GM21576 (cell line): ENCODE results near the gene GUCA2B.

Source experiments
- ATAC-seq: cut with Tn5 transposase; IDR thresholded peaks from one replicate; pipeline ENCODE4 v1.9.1; 2021; ENCODE audit warnings: mild to moderate bottlenecking, moderate library complexity; ENCODE audit not compliant: unreplicated experiment

GUCA2B gene

DNA sequence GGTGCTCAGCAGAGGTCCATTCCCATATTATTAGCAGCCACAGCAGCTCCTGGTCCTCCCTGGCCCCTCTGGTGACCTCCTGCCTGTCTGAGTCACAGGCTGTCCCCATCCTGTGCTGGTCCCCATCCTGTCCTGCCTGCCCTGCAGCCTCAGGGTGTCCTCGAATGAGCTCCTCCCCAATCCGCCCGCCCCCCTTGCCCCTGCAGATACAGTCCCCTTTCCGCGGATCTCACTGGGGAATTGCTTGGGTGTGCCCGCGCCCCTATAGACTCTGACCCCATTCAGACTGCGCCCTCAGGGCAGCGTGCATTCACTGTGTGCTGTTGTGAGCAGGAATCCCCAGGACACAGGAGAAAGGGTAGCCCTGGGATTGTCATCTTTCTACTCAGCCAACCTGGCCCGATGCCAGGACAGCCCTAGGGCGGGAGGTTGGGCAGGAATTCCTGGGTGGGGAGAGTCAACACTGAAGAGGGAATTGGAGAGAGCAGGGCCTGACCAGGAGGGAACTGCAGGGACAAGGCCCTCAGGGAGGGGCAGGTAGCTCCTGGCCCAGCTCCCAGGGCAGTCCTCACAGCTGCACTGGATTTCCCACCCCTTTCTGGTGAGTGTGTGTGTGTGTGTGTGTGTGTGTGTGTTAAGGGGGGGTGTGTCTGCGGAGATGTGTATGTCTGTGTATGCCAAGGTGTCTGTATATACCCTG lies 12.5 kb downstream of the GUCA2B start:
- no peak for ATAC-seq

GRCh38 chr1:42167611-42168390 lies 14.6 kb downstream of the GUCA2B start:
- ATAC-seq, result no peak

DNA sequence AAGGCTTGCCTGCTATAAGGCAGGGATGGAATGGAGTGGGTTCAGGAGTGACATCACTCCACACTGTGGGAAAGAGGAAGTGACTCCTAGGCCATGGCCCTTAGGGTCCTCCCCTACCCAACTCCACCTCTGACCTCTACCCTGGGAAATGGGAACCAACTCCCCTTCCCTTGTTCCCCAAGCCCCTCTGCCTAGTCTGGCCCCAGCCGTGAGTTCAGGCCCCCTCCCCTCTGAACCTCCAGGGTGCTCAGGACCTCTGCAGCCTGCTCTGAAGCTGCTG lies 15.1 kb downstream of the GUCA2B start:
- no peak for ATAC-seq

DNA sequence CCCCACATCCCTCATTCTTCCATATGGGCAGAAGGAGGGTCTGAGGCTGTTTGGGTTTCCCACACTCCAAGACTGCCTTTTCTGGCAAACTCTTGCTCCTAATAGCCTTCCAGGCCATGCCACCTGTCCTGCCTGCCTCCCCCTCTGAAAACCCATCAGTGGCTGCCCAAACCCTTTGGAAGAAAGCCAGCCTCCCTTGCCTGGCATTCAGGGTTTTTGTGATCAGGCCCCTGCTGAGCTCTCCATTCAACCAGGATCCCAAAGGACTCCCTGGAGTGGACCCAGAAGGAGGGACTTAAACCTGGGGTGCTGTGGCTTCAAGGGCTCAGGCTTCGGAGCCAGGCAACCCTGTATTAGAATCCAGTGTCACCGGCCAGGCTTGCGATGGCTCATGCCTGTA lies 15.6 kb downstream of the GUCA2B start:
- ATAC-seq, result no peak

DNA sequence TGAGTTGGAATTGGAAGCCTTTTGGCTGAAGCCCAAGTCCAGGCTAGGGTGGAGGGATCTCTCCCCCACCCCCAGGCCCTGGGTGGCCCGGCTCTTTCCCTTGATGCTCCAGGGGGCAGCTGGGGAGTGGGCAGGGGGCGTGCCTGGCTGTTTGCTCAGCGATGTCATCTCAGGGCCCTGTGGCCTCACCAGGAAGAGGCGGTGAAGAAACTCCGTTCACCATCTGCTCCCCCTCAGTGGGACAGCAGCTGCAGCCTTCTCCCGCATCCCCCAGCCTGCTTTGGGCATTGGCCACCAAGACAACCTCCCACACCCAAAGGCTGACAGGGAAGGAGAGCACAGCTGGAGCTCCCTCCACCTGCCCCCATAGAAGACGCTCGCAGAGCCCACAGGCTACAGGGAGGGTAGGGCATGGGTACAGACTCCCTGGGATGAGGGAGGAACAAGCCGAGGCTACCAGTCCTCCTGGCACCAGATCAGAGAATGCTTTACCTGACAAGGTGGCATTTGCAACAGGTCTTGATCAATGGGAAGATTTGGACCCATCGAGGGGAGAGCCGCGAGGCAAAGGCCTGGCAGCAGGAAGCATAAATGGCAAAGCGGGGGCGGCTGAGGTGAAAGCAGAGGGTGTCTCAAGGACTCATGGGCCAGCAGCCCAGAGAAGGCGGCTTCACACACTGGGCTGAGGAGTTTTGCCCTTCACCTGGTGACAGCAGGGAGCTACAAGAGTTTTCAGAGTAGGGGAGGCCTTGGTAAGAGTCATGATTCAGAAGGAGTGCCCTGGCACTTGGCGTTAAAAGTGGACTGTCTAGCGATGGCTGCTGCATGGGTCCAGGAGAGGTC lies 17.8 kb downstream of the GUCA2B start:
- no peak for ATAC-seq

DNA sequence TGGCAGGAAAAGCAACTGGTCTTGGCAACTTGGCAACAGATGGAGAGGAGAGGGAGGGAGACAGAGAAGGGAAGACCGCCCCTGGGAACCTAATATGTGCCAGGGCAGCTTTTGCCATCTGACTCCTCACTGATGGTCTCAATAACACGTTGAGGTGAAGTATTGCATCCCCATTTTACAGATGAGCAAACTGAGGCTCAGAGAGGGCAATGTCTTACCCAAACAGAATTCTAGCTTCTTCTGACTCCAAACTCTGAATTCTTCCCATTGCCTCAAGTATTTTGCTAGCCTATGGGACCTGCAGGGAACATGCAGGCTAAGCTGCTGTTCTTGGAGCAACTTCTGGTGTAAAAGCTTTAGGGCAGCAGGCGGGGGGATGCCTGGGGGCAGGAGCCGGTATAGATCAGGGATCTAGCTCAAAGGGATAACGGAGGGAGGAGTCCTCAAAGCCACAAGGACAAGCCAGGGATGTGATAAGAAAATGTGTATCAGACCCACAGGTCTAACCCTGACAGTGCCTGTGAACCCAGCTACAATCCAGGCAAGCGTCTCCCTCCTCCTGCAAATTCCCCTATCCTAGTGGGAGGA lies 18.6 kb downstream of the GUCA2B start:
- no peak for ATAC-seq

DNA sequence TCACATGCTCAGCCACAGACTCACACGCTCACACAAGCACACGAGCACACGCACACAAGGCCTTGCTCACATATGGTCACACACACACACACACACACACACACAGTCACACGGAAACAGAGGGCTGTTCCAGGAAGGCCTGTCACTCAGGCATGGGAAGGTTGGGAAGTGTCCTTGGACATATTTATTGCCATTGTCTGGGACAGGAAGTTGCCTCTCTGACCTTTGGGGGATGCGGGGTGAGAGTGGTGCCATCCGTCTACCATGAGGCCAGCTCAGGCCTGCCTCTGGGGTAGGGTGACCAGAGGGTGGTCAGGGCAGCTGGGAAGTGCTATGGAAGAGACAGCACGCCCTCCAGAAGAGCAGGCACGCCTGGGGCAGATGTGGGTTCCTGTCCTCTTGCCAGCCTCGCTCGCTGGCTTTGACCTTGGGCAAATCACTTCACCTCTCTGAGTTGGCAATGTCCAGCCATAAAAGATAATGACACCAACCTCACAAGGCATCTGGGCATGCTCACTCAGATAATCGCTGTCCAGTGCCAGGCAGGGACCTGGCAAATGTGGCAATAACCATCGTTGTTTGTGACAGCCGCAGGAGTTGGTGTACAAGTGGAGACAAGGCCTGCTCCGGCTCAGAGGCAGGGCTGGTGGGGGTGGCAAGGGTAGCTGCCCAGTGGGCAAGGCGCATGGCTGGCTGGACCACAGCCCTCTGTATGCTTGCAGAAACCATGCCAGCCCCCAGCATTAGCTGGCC lies 19.3 kb downstream of the GUCA2B start:
- ATAC-seq, result no peak

DNA sequence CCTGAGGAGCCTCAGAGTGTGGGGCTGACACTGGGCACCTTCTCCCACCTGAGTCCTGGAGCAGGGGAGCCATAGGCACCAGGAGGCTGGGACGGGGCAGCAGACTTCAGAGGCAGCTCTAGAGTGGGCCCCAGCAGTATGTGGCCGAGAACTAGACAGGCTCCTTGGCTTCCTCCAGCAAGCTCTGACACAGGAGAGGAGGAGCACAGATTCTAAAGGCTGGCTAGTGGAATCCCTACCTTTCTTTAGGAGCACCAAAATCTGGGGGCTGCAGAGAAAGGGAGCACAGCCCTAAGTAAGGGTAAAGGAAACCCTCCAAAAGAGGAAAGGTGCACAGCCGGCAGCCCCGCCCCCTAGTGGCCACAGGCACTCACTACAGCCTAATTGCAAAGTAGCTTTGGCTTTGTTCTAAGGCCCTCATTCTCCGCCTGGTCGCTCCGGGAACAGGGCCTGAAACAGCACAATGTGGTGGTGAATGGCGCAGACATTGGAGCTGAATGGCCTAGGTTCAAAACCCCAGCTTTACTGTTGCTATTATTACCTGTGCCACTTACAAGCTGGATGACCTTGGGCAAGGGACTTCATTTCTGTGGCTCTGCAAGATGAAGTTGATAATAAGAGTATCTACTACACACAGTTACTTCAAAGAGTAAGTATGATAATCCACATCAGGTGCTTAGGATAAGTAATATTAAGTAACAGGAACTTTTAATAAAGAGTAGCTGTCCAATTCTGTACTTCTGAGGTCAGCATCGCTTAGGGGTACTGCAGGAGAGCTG lies 20.1 kb downstream of the GUCA2B start:
- ATAC-seq, result no peak

- ATAC-seq, result no peak
These were observed 20.9 kb downstream of the GUCA2B start for GRCh38 chr1:42173961-42174735.

- ATAC-seq, result no peak
These were observed 22.3 kb downstream of the GUCA2B start for GRCh38 chr1:42175314-42176054.

GRCh38 chr1:42176902-42177519 lies 23.8 kb downstream of the GUCA2B start:
- no peak for ATAC-seq

DNA sequence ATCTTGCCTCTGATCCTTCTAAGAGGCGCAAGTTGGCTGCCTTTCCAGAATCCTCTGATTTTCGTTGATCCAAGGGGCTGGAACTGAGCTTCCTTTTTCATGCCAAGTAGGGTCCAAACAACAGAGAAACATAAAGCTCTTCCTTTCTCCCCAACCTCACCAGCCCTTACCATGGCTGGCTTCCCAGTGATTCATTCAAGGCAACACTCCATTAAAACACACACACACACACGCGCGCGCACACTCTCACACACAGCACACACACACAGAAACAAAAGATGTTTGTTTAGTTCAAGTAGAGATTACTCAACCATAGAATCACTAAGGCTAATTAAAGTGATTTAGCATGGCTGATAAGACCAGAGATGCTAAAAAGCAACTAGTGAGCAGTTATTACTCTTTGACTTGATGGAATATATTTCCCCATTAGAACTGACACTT lies 24.4 kb downstream of the GUCA2B start:
- no peak for ATAC-seq

- ATAC-seq, result no peak
These were observed 25.0 kb downstream of the GUCA2B start for GRCh38 chr1:42178249-42178648.

- ATAC-seq, result no peak
These were observed 26.1 kb downstream of the GUCA2B start for GRCh38 chr1:42179275-42179674.

GRCh38 chr1:42179900-42180329 lies 26.7 kb downstream of the GUCA2B start:
- no peak for ATAC-seq

- no peak for ATAC-seq
These were observed 28.5 kb downstream of the GUCA2B start for GRCh38 chr1:42181687-42182086.

GRCh38 chr1:42183210-42183956 lies 30.2 kb downstream of the GUCA2B start:
- no peak for ATAC-seq
